ENCODE measurements around the gene BTBD16. TPM values are rescaled to one million over a fixed set of nuclear protein-coding genes. Genes with fewer than 3 reads are reported as not detected.

Gene BTBD16
- total and polyA plus RNA-seq, 10 of the 15 experiments (the other 5 are each of a cell fraction or from before 2014, with no cell fraction given), result 0.11 TPM; not detected in 9

DNA sequence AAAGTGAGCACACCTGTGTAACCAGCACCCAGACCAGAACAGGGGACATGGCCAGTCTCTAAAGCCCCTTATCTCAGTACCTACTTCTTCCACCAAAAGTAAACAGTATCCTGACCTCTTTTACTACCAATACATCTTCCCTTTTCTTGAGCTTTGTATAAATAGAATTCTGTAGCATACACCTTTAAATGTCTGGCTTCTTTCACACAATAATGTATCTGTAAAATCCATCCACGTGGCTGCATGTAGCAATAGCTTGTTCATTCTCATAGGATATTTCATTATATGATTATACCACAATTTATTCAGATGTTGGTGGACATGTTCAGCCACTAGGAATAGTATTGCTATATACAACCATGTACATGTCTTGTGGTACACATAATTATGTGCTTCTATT lies 40.6 kb downstream of the BTBD16 start:
- no peak overlapping the region for H3K27ac ChIP-seq (ENCODE audit: control insufficient read depth, insufficient read depth)
- no peaks in the 10 kb centered on the region for H3K79me2 ChIP-seq (ENCODE audit: control insufficient read depth, insufficient read depth, low read length)
- FAIRE-seq (no peak), DNase-seq (ENCODE audit: low read depth, low spot score) (no peak), ATAC-seq (no peak)
- RAD21 ChIA-PET (ENCODE audit: unreplicated experiment), result interaction anchor here (0.6 kb wide), 1 partner anchor 9 kb away, joined by 3 read pairs; no protein-coding TSS in a partner anchor
- H3K4me1 ChIP-seq (ENCODE audit: control insufficient read depth, insufficient read depth, low read length), result peaks cover 9% of the 10 kb centered on the region
- H3K4me2 ChIP-seq (ENCODE audit: control insufficient read depth, insufficient read depth), result no peak overlapping the region
- WGBS (ENCODE audit: insufficient coverage, insufficient replicate concordance, low lambda C conversion rate, missing lambda C conversion rate), result 0% methylated on average over 1 of the region's 1 CpG
- CTCF ChIA-PET, result interaction anchor here (0.6 to 1.1 kb wide), 3 partner anchors 13 to 124 kb away, joined by 3 to 4 read pairs (median 3); no protein-coding TSS in a partner anchor
- no peak overlapping the region for H3K9ac ChIP-seq (ENCODE audit: control insufficient read depth, insufficient read depth, low read length)
- SMC1A ChIA-PET (ENCODE audit: uncharacterized antibody, unreplicated experiment), result interaction anchor here (1.1 to 2.0 kb wide), 2 partner anchors 13 to 123 kb away, joined by 3 to 5 read pairs; no protein-coding TSS in a partner anchor
- in situ Hi-C loops (cut with MboI) (no loop called here), intact Hi-C loops (cut with micrococcal nuclease; ENCODE audit: unreplicated experiment) (no loop called here)
- no peaks in the 10 kb centered on the region for H3K36me3 ChIP-seq (ENCODE audit: control insufficient read depth in 2 of 2, insufficient read depth in 2 of 2, low read length in 1 of 2)
- 0 out of 4 replicates have a peak, but pooled peaks cover 0 to 3% of the 10 kb centered on the region in 2 experiments for H3K27me3 ChIP-seq (replicated peaks in 1 of 2; ENCODE audit: control insufficient read depth in 2 of 2, insufficient read depth in 2 of 2, low read length in 1 of 2)
- no peaks in the 10 kb centered on the region; the same call in 2 of the 3 replicates for H3K9me3 ChIP-seq (replicated peaks; ENCODE audit: control insufficient read depth, insufficient read depth, low read length)
- H4K20me1 ChIP-seq (ENCODE audit: control insufficient read depth, insufficient read depth), result no peaks in the 10 kb centered on the region
- BruUV-seq (replicated peaks), result no TSS peak
- POLR2A ChIA-PET, result no interaction called here
- no peak overlapping the region for H2AFZ ChIP-seq (ENCODE audit: control insufficient read depth, low read depth, low read length)
- H3K4me3 ChIP-seq, result no peak overlapping the region
- TF ChIP-seq ASH2L (IDR thresholded peaks at IDR 0.05; ENCODE audit: borderline replicate concordance, low read depth) (no peak), MEF2B (IDR thresholded peaks at IDR 0.05; ENCODE audit: partially characterized antibody, poor library complexity, severe bottlenecking) (no peak), SMC3 (IDR thresholded peaks at IDR 0.05; ENCODE audit: borderline replicate concordance, low read length) (no peak), JUNB (IDR thresholded peaks at IDR 0.05) (no peak), ZNF24 (IDR thresholded peaks at IDR 0.05) (no peak), PAX5 (IDR thresholded peaks at IDR 0.05; ENCODE audit: borderline replicate concordance, low read depth, low read length) (no peak), ZBTB4 (CRISPR knock-in tag; IDR thresholded peaks at IDR 0.05) (no peak), NR2C1 (IDR thresholded peaks at IDR 0.05) (no peak), JUND (IDR thresholded peaks at IDR 0.05; ENCODE audit: low read depth, low read length) (no peak), GATAD2B (conservative IDR thresholded peaks at IDR 0.05; ENCODE audit: low read depth) (no peak), POLR2A (IDR thresholded peaks at IDR 0.05; ENCODE audit: low read depth, low read length) (no peak), ELK1 (IDR thresholded peaks at IDR 0.05; ENCODE audit: low read depth, low read length) (no peak), CHD1 (IDR thresholded peaks at IDR 0.05; ENCODE audit: low read depth, low read length) (no peak), ZNF207 (IDR thresholded peaks at IDR 0.05; ENCODE audit: borderline replicate concordance) (no peak), NRF1 (conservative IDR thresholded peaks at IDR 0.05; ENCODE audit: low read depth, low read length) (no peak)
- TF ChIP-seq, protein P1, sequence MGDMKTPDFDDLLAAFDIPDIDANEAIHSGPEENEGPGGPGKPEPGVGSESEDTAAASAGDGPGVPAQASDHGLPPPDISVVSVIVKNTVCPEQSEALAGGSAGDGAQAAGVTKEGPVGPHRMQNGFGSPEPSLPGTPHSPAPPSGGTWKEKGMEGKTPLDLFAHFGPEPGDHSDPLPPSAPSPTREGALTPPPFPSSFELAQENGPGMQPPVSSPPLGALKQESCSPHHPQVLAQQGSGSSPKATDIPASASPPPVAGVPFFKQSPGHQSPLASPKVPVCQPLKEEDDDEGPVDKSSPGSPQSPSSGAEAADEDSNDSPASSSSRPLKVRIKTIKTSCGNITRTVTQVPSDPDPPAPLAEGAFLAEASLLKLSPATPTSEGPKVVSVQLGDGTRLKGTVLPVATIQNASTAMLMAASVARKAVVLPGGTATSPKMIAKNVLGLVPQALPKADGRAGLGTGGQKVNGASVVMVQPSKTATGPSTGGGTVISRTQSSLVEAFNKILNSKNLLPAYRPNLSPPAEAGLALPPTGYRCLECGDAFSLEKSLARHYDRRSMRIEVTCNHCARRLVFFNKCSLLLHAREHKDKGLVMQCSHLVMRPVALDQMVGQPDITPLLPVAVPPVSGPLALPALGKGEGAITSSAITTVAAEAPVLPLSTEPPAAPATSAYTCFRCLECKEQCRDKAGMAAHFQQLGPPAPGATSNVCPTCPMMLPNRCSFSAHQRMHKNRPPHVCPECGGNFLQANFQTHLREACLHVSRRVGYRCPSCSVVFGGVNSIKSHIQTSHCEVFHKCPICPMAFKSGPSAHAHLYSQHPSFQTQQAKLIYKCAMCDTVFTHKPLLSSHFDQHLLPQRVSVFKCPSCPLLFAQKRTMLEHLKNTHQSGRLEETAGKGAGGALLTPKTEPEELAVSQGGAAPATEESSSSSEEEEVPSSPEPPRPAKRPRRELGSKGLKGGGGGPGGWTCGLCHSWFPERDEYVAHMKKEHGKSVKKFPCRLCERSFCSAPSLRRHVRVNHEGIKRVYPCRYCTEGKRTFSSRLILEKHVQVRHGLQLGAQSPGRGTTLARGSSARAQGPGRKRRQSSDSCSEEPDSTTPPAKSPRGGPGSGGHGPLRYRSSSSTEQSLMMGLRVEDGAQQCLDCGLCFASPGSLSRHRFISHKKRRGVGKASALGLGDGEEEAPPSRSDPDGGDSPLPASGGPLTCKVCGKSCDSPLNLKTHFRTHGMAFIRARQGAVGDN (IDR thresholded peaks at IDR 0.05), result no peak
